Measurements from ENCODE around the gene VSTM4.

GRCh38 chr10:48985621-48986158 is 129.6 kb downstream of the VSTM4 start:
- no peak for TF ChIP-seq CTCF (IDR thresholded peaks at IDR 0.05; ENCODE audit: borderline replicate concordance, extremely low read depth, low read length, poor library complexity, severe bottlenecking)
- TF ChIP-seq EZH2 (IDR thresholded peaks at IDR 0.05; ENCODE audit: borderline replicate concordance, low read depth, low read length, severe bottlenecking): no peak

Measured in DND-41 (cell line).